Endodermal cell (in vitro differentiated cells): ENCODE results near the gene MLANA. TPM values are rescaled to one million over a fixed set of nuclear protein-coding genes. Genes with fewer than 3 reads are reported as not detected.

Source experiments
- DNase-seq: peaks from one replicate; pipeline ENCODE4 v3.0.0-alpha.2; 2017
- H3K27ac ChIP-seq: 2 replicates; pipeline ENCODE4 v1.5.1; 2013; ENCODE audit warnings: mild to moderate bottlenecking, low read depth, low read length, moderate library complexity
- H3K27me3 ChIP-seq: 2 replicates; pipeline ENCODE4 v1.6.1; 2013; ENCODE audit warnings: mild to moderate bottlenecking, low read length, moderate library complexity; ENCODE audit not compliant: insufficient read depth, control insufficient read depth, poor library complexity, severe bottlenecking
- H3K36me3 ChIP-seq: 2 replicates; pipeline ENCODE4 v1.7.0; 2013; ENCODE audit warnings: mild to moderate bottlenecking, low read length, moderate library complexity; ENCODE audit not compliant: control insufficient read depth, insufficient read depth
- H3K4me1 ChIP-seq: one replicate; pipeline ENCODE4 v1.7.0; 2013; ENCODE audit warnings: low read length; ENCODE audit not compliant: control insufficient read depth, insufficient read depth
- H3K4me3 ChIP-seq: 2 replicates; pipeline ENCODE4 v1.5.1; 2013; ENCODE audit warnings: mild to moderate bottlenecking, low read length, moderate library complexity
- H3K9ac ChIP-seq: 2 replicates; pipeline ENCODE4 v1.6.1; 2013; ENCODE audit warnings: mild to moderate bottlenecking, low read length, moderate library complexity; ENCODE audit not compliant: poor library complexity, severe bottlenecking; ENCODE audit errors: extremely low read depth
- H3K9me3 ChIP-seq: 2 replicates; pipeline ENCODE4 v1.6.1; 2013; ENCODE audit warnings: mild to moderate bottlenecking, low read length, moderate library complexity; ENCODE audit not compliant: control insufficient read depth
- H3K27ac Mint-ChIP-seq: 2 replicates; pipeline ENCODE4 v1.8.0; 2020; ENCODE audit warnings: mixed read lengths
- H3K27me3 Mint-ChIP-seq: 2 replicates; pipeline ENCODE4 v1.8.0; 2021; ENCODE audit warnings: mild to moderate bottlenecking, mixed read lengths; ENCODE audit not compliant: insufficient read depth
- H3K36me3 Mint-ChIP-seq: 2 replicates; pipeline ENCODE4 v1.8.0; 2020; ENCODE audit warnings: low read depth, mixed read lengths
- H3K4me1 Mint-ChIP-seq: 2 replicates; pipeline ENCODE4 v1.8.0; 2020; ENCODE audit warnings: mixed read lengths
- H3K4me3 Mint-ChIP-seq: 2 replicates; pipeline ENCODE4 v1.8.0; 2020; ENCODE audit warnings: mild to moderate bottlenecking, moderate library complexity, mixed read lengths
- H3K9me3 Mint-ChIP-seq: 2 replicates; pipeline ENCODE4 v1.8.0; 2020; ENCODE audit warnings: mild to moderate bottlenecking, mixed read lengths
- WGBS, 2 experiments: methylation state at CpG; one replicate each; pipeline versions ENCODE4 v1.1.5 to v1.1.7; 2013; ENCODE audit warnings: missing lambda C conversion rate in 2 of 2, mixed read lengths in 1 of 2; ENCODE audit not compliant: insufficient coverage in 1 of 2, insufficient read length in 1 of 2; 5-methylcytosine and 5-hydroxymethylcytosine counted together
- total RNA-seq, 2 donors: library from RNA; stranded (reverse); fragmentation: NEBNext Ultra II Directional in 1 of 2; extraction: Animal tissue kit (Norgen Biotek cat#: 25700) in 1 of 2; gene quantifications; 2 replicates in 1 of 2; 3 replicates in 1 of 2; pipeline ENCODE4 v1.2.1, GENCODE V29; 2021
- TF ChIP-seq, protein P1 (sequence below): fragments of 200-600 bp; sonication (generic); conservative IDR thresholded peaks from 2 replicates; pipeline ENCODE4 v1.5.0; 2021; ENCODE audit warnings: antibody characterized with exemption, mild to moderate bottlenecking

The MLANA gene
- total RNA-seq, 2 donors from 2014 or later = not detected

- WGBS, 2 experiments = 67 to 70% methylated on average over 3 to 4 of the region's 4 CpGs
- peaks cover 3% of the 10 kb centered on the region for H3K4me1 Mint-ChIP-seq
- no peaks in the 10 kb centered on the region for H3K36me3 ChIP-seq
- peaks cover 4% of the 10 kb centered on the region for H3K27me3 Mint-ChIP-seq
- no peak overlapping the region for H3K27ac Mint-ChIP-seq
- no peaks in the 10 kb centered on the region for H3K4me1 ChIP-seq
- H3K4me3 Mint-ChIP-seq = no peak overlapping the region
- H3K36me3 Mint-ChIP-seq = no peaks in the 10 kb centered on the region
- no peak overlapping the region for H3K4me3 ChIP-seq
- H3K9ac ChIP-seq = no peak overlapping the region
- TF ChIP-seq, protein P1, sequence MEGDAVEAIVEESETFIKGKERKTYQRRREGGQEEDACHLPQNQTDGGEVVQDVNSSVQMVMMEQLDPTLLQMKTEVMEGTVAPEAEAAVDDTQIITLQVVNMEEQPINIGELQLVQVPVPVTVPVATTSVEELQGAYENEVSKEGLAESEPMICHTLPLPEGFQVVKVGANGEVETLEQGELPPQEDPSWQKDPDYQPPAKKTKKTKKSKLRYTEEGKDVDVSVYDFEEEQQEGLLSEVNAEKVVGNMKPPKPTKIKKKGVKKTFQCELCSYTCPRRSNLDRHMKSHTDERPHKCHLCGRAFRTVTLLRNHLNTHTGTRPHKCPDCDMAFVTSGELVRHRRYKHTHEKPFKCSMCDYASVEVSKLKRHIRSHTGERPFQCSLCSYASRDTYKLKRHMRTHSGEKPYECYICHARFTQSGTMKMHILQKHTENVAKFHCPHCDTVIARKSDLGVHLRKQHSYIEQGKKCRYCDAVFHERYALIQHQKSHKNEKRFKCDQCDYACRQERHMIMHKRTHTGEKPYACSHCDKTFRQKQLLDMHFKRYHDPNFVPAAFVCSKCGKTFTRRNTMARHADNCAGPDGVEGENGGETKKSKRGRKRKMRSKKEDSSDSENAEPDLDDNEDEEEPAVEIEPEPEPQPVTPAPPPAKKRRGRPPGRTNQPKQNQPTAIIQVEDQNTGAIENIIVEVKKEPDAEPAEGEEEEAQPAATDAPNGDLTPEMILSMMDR = no peak
- H3K9me3 ChIP-seq = no peaks in the 10 kb centered on the region
- no peak for DNase-seq
- H3K9me3 Mint-ChIP-seq = no peaks in the 10 kb centered on the region
- no peaks in the 10 kb centered on the region for H3K27me3 ChIP-seq
- H3K27ac ChIP-seq = no peak overlapping the region
These were observed 18.2 kb upstream of the MLANA start for GRCh38 chr9:5872511-5872910.

- TF ChIP-seq, protein P1 = no peak
- Mint-ChIP-seq H3K36me3 (no peaks in the 10 kb centered on the region), H3K27ac (no peak overlapping the region), H3K9me3 (no peaks in the 10 kb centered on the region), H3K27me3 (peaks cover 4% of the 10 kb centered on the region), H3K4me3 (no peak overlapping the region), H3K4me1 (peaks cover 3% of the 10 kb centered on the region)
- Histone ChIP-seq H3K27ac (no peak overlapping the region), H3K27me3 (no peaks in the 10 kb centered on the region), H3K9ac (no peak overlapping the region), H3K4me3 (no peak overlapping the region), H3K9me3 (no peaks in the 10 kb centered on the region), H3K4me1 (no peaks in the 10 kb centered on the region), H3K36me3 (no peaks in the 10 kb centered on the region)
- no peak for DNase-seq
- 94 to 95% methylated on average over 5 of the region's 5 CpGs for WGBS, 2 experiments
These were observed 17.2 kb upstream of the MLANA start for GRCh38 chr9:5873439-5873838.

DNA sequence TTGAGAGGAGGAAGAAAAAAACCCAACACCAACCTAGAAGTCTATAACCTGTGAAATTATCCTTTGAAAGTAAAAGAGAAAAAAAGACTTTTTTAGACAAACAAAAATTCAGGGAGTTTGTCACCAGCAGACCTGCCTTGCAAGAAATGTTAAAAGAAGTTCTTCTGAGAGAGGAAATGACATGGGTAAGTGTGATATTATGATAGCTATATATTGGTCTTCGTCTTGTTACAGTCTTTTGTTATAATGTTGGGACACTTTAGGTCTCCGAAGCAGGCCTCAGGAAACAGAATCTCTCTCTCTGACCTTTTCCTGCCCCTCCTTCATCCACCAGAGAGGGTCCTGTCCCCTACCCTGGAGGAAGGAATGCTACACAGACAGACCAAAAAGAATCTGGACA, 16.6 kb upstream of the MLANA start:
- Mint-ChIP-seq H3K27ac (no peak overlapping the region), H3K4me3 (no peak overlapping the region), H3K27me3 (peaks cover 4% of the 10 kb centered on the region), H3K4me1 (peaks cover 5% of the 10 kb centered on the region), H3K36me3 (no peaks in the 10 kb centered on the region), H3K9me3 (no peaks in the 10 kb centered on the region)
- WGBS, 2 experiments = 89 to 95% methylated on average over 2 of the region's 2 CpGs
- Histone ChIP-seq H3K4me1 (no peaks in the 10 kb centered on the region), H3K9ac (no peak overlapping the region), H3K4me3 (no peak overlapping the region), H3K27ac (no peak overlapping the region), H3K36me3 (no peaks in the 10 kb centered on the region), H3K27me3 (no peaks in the 10 kb centered on the region), H3K9me3 (no peaks in the 10 kb centered on the region)
- TF ChIP-seq, protein P1 = peak; percentile 11
- DNase-seq = no peak
